ENCODE results near the gene RNASE13.

The RNASE13 gene

DNA sequence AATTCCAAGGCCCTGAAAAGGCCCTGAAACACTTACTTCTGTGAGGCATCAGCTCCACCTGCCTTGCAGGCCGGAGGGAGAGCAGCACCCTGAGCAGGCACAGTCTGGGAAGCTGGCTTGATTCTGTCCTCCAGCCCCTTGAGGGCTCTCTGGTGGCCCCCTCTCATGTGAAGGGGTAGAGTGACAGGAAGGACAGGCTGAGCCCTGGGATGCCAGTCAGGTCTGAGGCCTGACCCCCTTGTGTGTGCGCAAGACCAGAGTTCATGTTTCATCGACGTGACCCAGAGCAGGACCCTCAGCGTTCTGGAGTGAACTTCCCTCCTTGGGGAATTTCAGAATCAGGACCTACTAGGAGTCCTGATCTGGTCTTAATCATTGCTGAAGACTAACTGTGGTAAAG, 24.3 kb upstream of the RNASE13 start:
- TF ChIP-seq JUND (IDR thresholded peaks at IDR 0.05; ENCODE audit: low read depth) = no peak
- no peak for DNase-seq (ENCODE audit: low read depth in 1 of 2, low spot score in 1 of 2)
- in situ Hi-C loops (cut with HindIII; ENCODE audit: low pct_unique_long_range_greater_than_20kb, low sequenced_read_pairs) = no loop called here

- no peak for TF ChIP-seq JUND (IDR thresholded peaks at IDR 0.05; ENCODE audit: low read depth)
- DNase-seq (ENCODE audit: low read depth in 1 of 2, low spot score in 1 of 2) = no peak
- in situ Hi-C loops (cut with HindIII; ENCODE audit: low pct_unique_long_range_greater_than_20kb, low sequenced_read_pairs) = no loop called here
Measured at GRCh38 chr14:21057803-21058675, 23.4 kb upstream of the RNASE13 start, which contains the start of gene RNASE8. TSS of gene RNASE8 (plus strand) at chr14:21057822. CDS start at chr14:21057893, 71 bp downstream.

DNA sequence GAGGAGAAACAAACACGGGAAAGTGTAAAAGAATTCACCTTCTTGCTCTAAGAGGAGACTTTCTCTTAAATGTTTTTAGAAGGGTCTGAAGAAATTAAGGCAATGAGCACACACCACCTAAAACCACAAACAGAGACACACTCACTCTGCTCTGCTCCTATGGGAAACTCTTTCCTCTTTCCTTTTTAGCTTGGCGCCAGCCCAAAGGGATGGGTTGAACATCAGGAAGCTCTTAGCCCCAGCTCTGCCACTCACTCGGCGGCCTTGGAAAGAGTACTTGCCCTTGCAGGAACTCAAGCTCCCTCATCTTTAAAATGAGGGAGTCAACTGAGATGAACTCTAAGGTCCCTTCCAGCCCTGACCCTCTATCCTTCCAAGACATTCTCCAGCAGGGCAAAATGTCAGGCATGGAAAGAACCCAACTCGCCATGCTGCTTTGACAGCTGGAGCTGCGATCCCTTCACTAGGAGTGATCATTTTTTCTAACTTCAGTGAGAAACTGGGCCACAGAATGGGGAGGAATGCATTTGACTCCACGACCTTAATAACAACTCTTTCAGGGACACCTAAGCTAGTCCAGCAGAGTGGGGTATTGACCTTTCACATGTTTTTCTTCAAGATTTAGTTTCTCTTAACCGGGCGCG, 22.0 kb upstream of the RNASE13 start:
- in situ Hi-C loops (cut with HindIII; ENCODE audit: low pct_unique_long_range_greater_than_20kb, low sequenced_read_pairs) = no loop called here
- no peak for DNase-seq (ENCODE audit: low read depth in 1 of 2, low spot score in 1 of 2)
- TF ChIP-seq JUND (IDR thresholded peaks at IDR 0.05; ENCODE audit: low read depth) = no peak

- in situ Hi-C loops (cut with HindIII; ENCODE audit: low pct_unique_long_range_greater_than_20kb, low sequenced_read_pairs) = no loop called here
- no peak for DNase-seq (ENCODE audit: low read depth in 1 of 2, low spot score in 1 of 2)
- no peak for TF ChIP-seq JUND (IDR thresholded peaks at IDR 0.05; ENCODE audit: low read depth)
Measured at GRCh38 chr14:21055432-21056117, 21.0 kb upstream of the RNASE13 start.

GRCh38 chr14:21054768-21055145, 20.1 kb upstream of the RNASE13 start:
- TF ChIP-seq JUND (IDR thresholded peaks at IDR 0.05; ENCODE audit: low read depth) = no peak
- no peak for DNase-seq (ENCODE audit: low read depth in 1 of 2, low spot score in 1 of 2)
- in situ Hi-C loops (cut with HindIII; ENCODE audit: low pct_unique_long_range_greater_than_20kb, low sequenced_read_pairs) = no loop called here

DNA sequence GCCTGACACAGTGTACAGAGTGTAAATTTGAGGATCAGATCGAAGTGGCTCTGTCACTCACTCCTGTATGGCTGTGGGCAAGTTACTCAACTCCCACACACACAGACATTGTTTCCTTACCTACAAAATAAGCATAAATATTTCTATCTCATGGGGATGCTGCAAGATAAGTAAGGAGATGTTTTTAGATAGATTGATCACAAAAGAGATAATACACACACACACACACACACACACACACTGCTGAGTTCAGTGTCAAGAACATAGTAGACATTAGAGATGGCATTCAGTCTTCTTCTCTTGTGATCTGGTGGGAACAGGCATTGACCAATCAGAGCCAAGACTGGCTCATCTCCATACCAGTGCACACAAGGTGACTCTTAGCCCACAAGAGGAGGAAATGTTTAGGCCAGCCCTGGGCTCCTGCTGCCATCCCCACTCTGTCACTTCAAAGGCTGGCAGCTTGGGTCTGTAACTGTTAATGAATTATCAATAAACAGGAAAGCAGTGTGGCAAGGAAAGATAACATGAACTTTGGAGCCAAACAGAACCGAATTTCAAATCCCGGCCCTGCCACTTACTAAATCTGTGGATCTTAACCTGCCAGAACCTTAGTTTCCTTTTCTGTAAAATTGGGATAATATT, 19.6 kb upstream of the RNASE13 start:
- TF ChIP-seq JUND (IDR thresholded peaks at IDR 0.05; ENCODE audit: low read depth) = no peak
- no peak for DNase-seq (ENCODE audit: low read depth in 1 of 2, low spot score in 1 of 2)
- in situ Hi-C loops (cut with HindIII; ENCODE audit: low pct_unique_long_range_greater_than_20kb, low sequenced_read_pairs) = no loop called here

DNA sequence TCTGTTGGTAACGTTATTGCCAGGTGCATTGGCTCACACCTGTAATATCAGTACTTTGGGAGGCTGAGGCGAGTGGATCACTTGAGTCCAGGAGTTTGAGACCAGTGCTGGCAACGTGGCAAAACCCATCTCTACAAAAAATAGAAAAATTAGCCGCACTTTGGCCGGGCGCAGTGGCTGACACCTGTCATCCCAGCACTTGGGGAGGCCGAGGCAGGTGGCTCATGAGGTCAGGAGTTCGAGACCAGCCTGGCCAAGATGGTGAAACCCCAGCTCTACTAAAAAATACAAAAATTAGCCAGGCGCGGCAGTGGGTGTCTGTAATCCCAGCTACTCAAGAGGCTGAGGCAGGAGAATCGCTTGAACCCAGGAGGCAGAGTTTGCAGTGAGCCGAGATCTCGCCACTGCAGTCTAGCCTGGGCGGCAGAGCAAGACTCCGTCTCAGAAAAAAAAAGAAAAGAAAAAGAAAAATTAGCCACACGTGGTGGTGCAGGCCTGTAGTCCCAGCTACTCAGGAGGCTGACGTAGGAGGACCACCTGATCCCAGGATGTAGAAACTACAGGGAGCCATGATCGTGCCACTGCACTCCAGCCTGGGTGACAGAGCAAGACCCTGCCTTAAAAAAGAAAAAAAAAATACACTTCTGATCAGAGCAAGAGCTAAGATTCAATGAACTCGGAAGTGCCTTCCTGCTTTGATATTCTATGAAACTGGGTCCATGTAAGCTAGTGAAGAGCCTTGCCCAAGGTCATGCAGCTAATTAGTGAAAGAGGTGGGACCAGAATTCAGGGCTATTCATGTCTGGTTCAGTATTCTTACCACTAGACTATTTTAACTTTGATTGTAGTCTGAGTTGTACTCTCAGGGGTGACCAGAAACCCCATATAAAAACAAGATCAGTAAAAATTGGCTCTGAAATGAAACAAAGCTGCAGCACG, 18.8 kb upstream of the RNASE13 start:
- in situ Hi-C loops (cut with HindIII; ENCODE audit: low pct_unique_long_range_greater_than_20kb, low sequenced_read_pairs) = no loop called here
- DNase-seq (ENCODE audit: low read depth in 1 of 2, low spot score in 1 of 2) = no peak
- no peak for TF ChIP-seq JUND (IDR thresholded peaks at IDR 0.05; ENCODE audit: low read depth)

DNA sequence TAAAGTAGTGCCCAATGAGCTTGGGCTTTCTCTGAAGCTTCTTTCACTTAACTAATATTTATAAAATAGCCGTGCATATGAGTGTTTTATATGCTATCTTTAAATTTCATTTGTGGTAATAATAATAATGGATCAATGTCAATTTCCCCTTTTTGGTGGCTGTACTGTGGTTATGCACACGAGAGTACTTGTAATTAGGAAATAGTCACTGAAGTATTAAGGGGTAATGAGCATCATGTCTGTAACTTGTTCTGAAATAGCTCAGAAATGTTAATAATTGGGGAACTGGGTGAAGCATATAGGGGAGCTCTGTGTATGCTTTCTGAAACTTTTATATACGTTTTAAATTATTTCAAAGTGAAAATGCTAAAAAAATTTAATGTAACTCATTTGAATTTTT, 16.0 kb upstream of the RNASE13 start:
- no peak for TF ChIP-seq JUND (IDR thresholded peaks at IDR 0.05; ENCODE audit: low read depth)
- in situ Hi-C loops (cut with HindIII; ENCODE audit: low pct_unique_long_range_greater_than_20kb, low sequenced_read_pairs) = no loop called here
- DNase-seq (ENCODE audit: low read depth in 1 of 2, low spot score in 1 of 2) = no peak

DNA sequence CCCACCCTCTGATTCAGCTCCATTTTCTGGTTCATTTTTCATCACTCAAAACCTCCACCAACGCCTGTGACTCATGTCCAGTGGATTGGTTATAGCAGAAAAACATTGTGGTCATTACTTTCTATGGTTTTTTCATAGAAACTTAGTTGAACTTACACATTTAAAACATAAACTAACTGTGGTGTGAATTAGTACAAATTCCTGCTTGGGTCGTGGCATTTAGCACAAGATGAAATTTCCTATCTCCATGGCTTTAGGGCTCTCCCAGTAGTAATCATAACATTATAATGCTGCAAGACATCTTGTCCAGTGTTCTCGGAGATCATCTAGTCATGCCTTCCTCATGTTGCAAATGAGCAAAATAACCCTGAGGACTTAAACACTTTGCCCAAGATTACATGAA, 14.7 kb upstream of the RNASE13 start:
- no peak for DNase-seq (ENCODE audit: low read depth in 1 of 2, low spot score in 1 of 2)
- TF ChIP-seq JUND (IDR thresholded peaks at IDR 0.05; ENCODE audit: low read depth) = no peak
- in situ Hi-C loops (cut with HindIII; ENCODE audit: low pct_unique_long_range_greater_than_20kb, low sequenced_read_pairs) = no loop called here

GRCh38 chr14:21048638-21049037, 14.0 kb upstream of the RNASE13 start:
- no peak for DNase-seq (ENCODE audit: low read depth in 1 of 2, low spot score in 1 of 2)
- TF ChIP-seq JUND (IDR thresholded peaks at IDR 0.05; ENCODE audit: low read depth) = no peak
- in situ Hi-C loops (cut with HindIII; ENCODE audit: low pct_unique_long_range_greater_than_20kb, low sequenced_read_pairs) = no loop called here

GRCh38 chr14:21047378-21047781, 12.8 kb upstream of the RNASE13 start:
- DNase-seq (ENCODE audit: low read depth in 1 of 2, low spot score in 1 of 2) = no peak
- in situ Hi-C loops (cut with HindIII; ENCODE audit: low pct_unique_long_range_greater_than_20kb, low sequenced_read_pairs) = no loop called here
- TF ChIP-seq JUND (IDR thresholded peaks at IDR 0.05; ENCODE audit: low read depth) = no peak
